Keratinocyte (primary cell): ENCODE data around the gene FLRT1. TPM values are rescaled to one million over a fixed set of nuclear protein-coding genes. Genes with fewer than 3 reads are reported as not detected.
A peak's percentile ranks its signal among the peaks of the same experiment; 100 is the strongest.

Experiments
- DNase-seq: peaks from one replicate; pipeline ENCODE4 v3.0.0-alpha.2; 2011; ENCODE audit warnings: low read depth, missing footprints, low spot score
- FAIRE-seq: peaks from 2 replicates; lab custom pipeline; 2011; peaks lifted over from hg19 to GRCh38; lab: Jason Lieb, UNC
- H2AFZ ChIP-seq: 2 replicates; pipeline ENCODE4 v1.6.0; 2012; ENCODE audit warnings: low read length, control low read depth, inconsistent platforms; ENCODE audit not compliant: control insufficient read depth
- H3K27ac ChIP-seq: 2 replicates; pipeline ENCODE4 v1.5.1; 2011; ENCODE audit warnings: low read length; ENCODE audit not compliant: control insufficient read depth, insufficient read depth
- H3K27me3 ChIP-seq: 3 replicates; pipeline ENCODE4 v1.6.0; 2011; ENCODE audit warnings: low read length; ENCODE audit not compliant: control insufficient read depth, insufficient read depth; ENCODE audit errors: extremely low read depth
- H3K36me3 ChIP-seq, 2 experiments: 2 replicates in 1 of 2; 3 replicates in 1 of 2; pipeline ENCODE4 v1.5.1; 2011; ENCODE audit warnings: low read length in 2 of 2, mild to moderate bottlenecking in 1 of 2; ENCODE audit not compliant: control insufficient read depth in 2 of 2, insufficient read depth in 2 of 2; ENCODE audit errors: extremely low read depth in 1 of 2
- H3K4me1 ChIP-seq: 3 replicates; pipeline ENCODE4 v1.5.1; 2011; ENCODE audit warnings: low read length; ENCODE audit not compliant: control insufficient read depth, insufficient read depth; ENCODE audit errors: extremely low read depth
- H3K4me2 ChIP-seq: 3 replicates; pipeline ENCODE4 v1.6.0; 2011; ENCODE audit warnings: low read depth, low read length; ENCODE audit not compliant: control insufficient read depth, insufficient read depth; ENCODE audit errors: extremely low read depth
- H3K4me3 ChIP-seq, 3 experiments: fragments of 200-600 bp in 1 of 3; sonication (generic) in 1 of 3; 2 replicates in 2 of 3; 3 replicates in 1 of 3; pipeline ENCODE4 v1.5.1; 2011 to 2016; ENCODE audit warnings: low read length in 3 of 3, mild to moderate bottlenecking in 3 of 3, control low read depth in 2 of 3, inconsistent platforms in 1 of 3, low read depth in 1 of 3, mixed read lengths in 1 of 3, mixed run types in 1 of 3, moderate library complexity in 1 of 3; ENCODE audit not compliant: control insufficient read depth in 2 of 3, insufficient read depth in 2 of 3; ENCODE audit errors: extremely low read depth in 1 of 3
- H3K79me2 ChIP-seq: 2 replicates; pipeline ENCODE4 v1.6.0; 2012; ENCODE audit warnings: low read length; ENCODE audit not compliant: control insufficient read depth, insufficient read depth
- H3K9ac ChIP-seq: 3 replicates; pipeline ENCODE4 v1.6.0; 2011; ENCODE audit warnings: low read length; ENCODE audit not compliant: control insufficient read depth, insufficient read depth; ENCODE audit errors: extremely low read depth
- H3K9me1 ChIP-seq: 3 replicates; pipeline ENCODE4 v1.6.0; 2011; ENCODE audit warnings: low read length; ENCODE audit not compliant: control insufficient read depth, insufficient read depth; ENCODE audit errors: extremely low read depth
- H3K9me3 ChIP-seq: 2 replicates; pipeline ENCODE4 v1.5.1; 2012; ENCODE audit warnings: low read depth, low read length; ENCODE audit not compliant: control insufficient read depth
- H4K20me1 ChIP-seq: 3 replicates; pipeline ENCODE4 v1.6.0; 2011; ENCODE audit warnings: low read length; ENCODE audit not compliant: control insufficient read depth, insufficient read depth; ENCODE audit errors: extremely low read depth
- EZH2 ChIP-seq: IDR thresholded peaks from one replicate; pipeline ENCODE4 v1.6.1; 2012; ENCODE audit warnings: inconsistent platforms, mild to moderate bottlenecking, low read length, moderate library complexity
- dilution Hi-C: fragments of 300-500 bp; cut with MboI; formaldehyde crosslinking; loops from one replicate; pipeline ENCODE4 v1.7.0; 2020; ENCODE audit warnings: low sequenced_read_pairs; ENCODE audit not compliant: extremely low pct_ligation_motif_present
- polyA plus RNA-seq, 5 experiments: library from polyadenylated mRNA; depleted of rRNA in 3 of 5; stranded (reverse) in 3 of 5; stranded (forward) in 1 of 5; unstranded in 1 of 5; fragments of >200 nt; gene quantifications; 1 replicate in 1 of 5; 2 replicates in 3 of 5; 3 replicates in 1 of 5; pipeline versions ENCODE4 v1.2.1 to v1.2.3, GENCODE V29; 2011 to 2012; ENCODE audit warnings: missing spikeins in 2 of 5, low read depth in 1 of 5, low replicate concordance in 1 of 5
- TF ChIP-seq, protein P1 (sequence below), 3 experiments: IDR thresholded peaks in 1 of 3; conservative IDR thresholded peaks in 1 of 3; optimal IDR thresholded peaks in 1 of 3; 2 replicates in 2 of 3; 3 replicates in 1 of 3; pipeline versions ENCODE3 to v1.5.1; 2011; ENCODE audit warnings: low read length in 3 of 3, mild to moderate bottlenecking in 3 of 3, moderate library complexity in 2 of 3, control low read depth in 1 of 3, inconsistent platforms in 1 of 3; ENCODE audit not compliant: insufficient read depth in 2 of 3; ENCODE audit errors: extremely low read depth in 1 of 3

Gene FLRT1
- polyA plus RNA-seq, 1 donor (not counting 4 experiments of a cell fraction or from before 2014, with no cell fraction given), result not detected

GRCh38 chr11:64040684-64041322, 5.1 kb downstream of the FLRT1 start:
- Histone ChIP-seq H3K9me1 (no peaks in the 10 kb centered on the region), H3K4me2 (no peak overlapping the region), H3K79me2 (no peaks in the 10 kb centered on the region), H2AFZ (no peak overlapping the region), H3K9ac (no peak overlapping the region), H3K27me3 (peaks cover 31% of the 10 kb centered on the region), H3K4me3 (no peak overlapping the region), H3K27ac (no peak overlapping the region), H3K36me3 (no peaks in the 10 kb centered on the region), H3K4me1 (no peaks in the 10 kb centered on the region), H4K20me1 (peaks cover 4% of the 10 kb centered on the region), H3K9me3 (no peaks in the 10 kb centered on the region)
- DNase-seq, result no peak
- FAIRE-seq, result no peak
- TF ChIP-seq, protein P1, sequence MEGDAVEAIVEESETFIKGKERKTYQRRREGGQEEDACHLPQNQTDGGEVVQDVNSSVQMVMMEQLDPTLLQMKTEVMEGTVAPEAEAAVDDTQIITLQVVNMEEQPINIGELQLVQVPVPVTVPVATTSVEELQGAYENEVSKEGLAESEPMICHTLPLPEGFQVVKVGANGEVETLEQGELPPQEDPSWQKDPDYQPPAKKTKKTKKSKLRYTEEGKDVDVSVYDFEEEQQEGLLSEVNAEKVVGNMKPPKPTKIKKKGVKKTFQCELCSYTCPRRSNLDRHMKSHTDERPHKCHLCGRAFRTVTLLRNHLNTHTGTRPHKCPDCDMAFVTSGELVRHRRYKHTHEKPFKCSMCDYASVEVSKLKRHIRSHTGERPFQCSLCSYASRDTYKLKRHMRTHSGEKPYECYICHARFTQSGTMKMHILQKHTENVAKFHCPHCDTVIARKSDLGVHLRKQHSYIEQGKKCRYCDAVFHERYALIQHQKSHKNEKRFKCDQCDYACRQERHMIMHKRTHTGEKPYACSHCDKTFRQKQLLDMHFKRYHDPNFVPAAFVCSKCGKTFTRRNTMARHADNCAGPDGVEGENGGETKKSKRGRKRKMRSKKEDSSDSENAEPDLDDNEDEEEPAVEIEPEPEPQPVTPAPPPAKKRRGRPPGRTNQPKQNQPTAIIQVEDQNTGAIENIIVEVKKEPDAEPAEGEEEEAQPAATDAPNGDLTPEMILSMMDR (optimal IDR thresholded peaks at IDR 0.05 in 1 of 3, IDR thresholded peaks at IDR 0.05 in 1 of 3, conservative IDR thresholded peaks at IDR 0.05 in 1 of 3; ENCODE audit: extremely low read depth in 1 of 3, insufficient read depth in 2 of 3, low read length in 3 of 3), result peak in 2 of 3 experiments; percentile 33 to 51
- TF ChIP-seq EZH2, result no peak
- dilution Hi-C loops, result no loop called here

- H4K20me1 ChIP-seq, result peaks cover 3% of the 10 kb centered on the region
- no peak overlapping the region for H3K4me2 ChIP-seq
- FAIRE-seq, result no peak
- H3K36me3 ChIP-seq, result no peaks in the 10 kb centered on the region
- H3K9me3 ChIP-seq, result no peaks in the 10 kb centered on the region
- no peak for DNase-seq
- H3K9me1 ChIP-seq, result no peaks in the 10 kb centered on the region
- dilution Hi-C loops, result no loop called here
- peaks cover 21% of the 10 kb centered on the region for H3K27me3 ChIP-seq
- no peak for TF ChIP-seq EZH2
- TF ChIP-seq, protein P1 (optimal IDR thresholded peaks at IDR 0.05 in 1 of 3, IDR thresholded peaks at IDR 0.05 in 1 of 3, conservative IDR thresholded peaks at IDR 0.05 in 1 of 3; ENCODE audit: extremely low read depth in 1 of 3, insufficient read depth in 2 of 3, low read length in 3 of 3), result no peak
- no peak overlapping the region for H3K27ac ChIP-seq
- no peak overlapping the region for H3K4me3 ChIP-seq
- no peak overlapping the region for H2AFZ ChIP-seq
- H3K9ac ChIP-seq, result no peak overlapping the region
- H3K4me1 ChIP-seq, result no peaks in the 10 kb centered on the region
- H3K79me2 ChIP-seq, result no peaks in the 10 kb centered on the region
Measured at GRCh38 chr11:64041846-64042245, 6.1 kb downstream of the FLRT1 start.
